Lower leg skin (tissue), 4 donors: ENCODE data around the gene DNAJB4. TPM values are rescaled to one million over a fixed set of nuclear protein-coding genes. Genes with fewer than 3 reads are reported as not detected.

Experiments used
- DNase-seq, 2 donors: peaks; one replicate each; pipeline ENCODE4 v3.0.0-alpha.2; 2019; ENCODE audit warnings: low spot score in 2 of 2
- H3K4me3 ChIP-seq: fragments of 200-600 bp; sonication (generic); 2 replicates; pipeline ENCODE4 v1.5.1; 2017; ENCODE audit warnings: mild to moderate bottlenecking, low read depth; ENCODE audit not compliant: poor library complexity, severe bottlenecking
- POLR2A ChIP-seq, 2 donors: fragments of 450-650 bp; IDR thresholded peaks; one replicate each; pipeline ENCODE4 v1.6.1; 2016 to 2017; ENCODE audit warnings: antibody characterized with exemption in 2 of 2, mild to moderate bottlenecking in 1 of 2, moderate library complexity in 1 of 2
- WGBS, 2 donors: methylation state at CpG; one replicate each; pipeline ENCODE4 v1.1.5; 2018; 5-methylcytosine and 5-hydroxymethylcytosine counted together
- intact Hi-C: fragments of 100-400 bp; cut with DNase I; formaldehyde crosslinking; loops from one replicate; pipeline ENCODE4 v1.15.0; 2023; ENCODE audit warnings: low total_unique reads
- total RNA-seq, 4 donors: library from RNA; depleted of rRNA; stranded (reverse); fragments of >200 nt; gene quantifications; one replicate each; pipeline ENCODE4 v1.1.0, GENCODE V29; 2016
- TF ChIP-seq, protein P1 (sequence below), 3 donors: fragments of 450-650 bp; IDR thresholded peaks; one replicate each; pipeline ENCODE4 v1.5.1; 2016; ENCODE audit warnings: antibody characterized with exemption in 3 of 3, mild to moderate bottlenecking in 3 of 3, moderate library complexity in 2 of 3

Gene DNAJB4
- total RNA-seq, 4 donors from 2014 or later, result 9.3 to 15.5 (median 13.6) TPM

DNA sequence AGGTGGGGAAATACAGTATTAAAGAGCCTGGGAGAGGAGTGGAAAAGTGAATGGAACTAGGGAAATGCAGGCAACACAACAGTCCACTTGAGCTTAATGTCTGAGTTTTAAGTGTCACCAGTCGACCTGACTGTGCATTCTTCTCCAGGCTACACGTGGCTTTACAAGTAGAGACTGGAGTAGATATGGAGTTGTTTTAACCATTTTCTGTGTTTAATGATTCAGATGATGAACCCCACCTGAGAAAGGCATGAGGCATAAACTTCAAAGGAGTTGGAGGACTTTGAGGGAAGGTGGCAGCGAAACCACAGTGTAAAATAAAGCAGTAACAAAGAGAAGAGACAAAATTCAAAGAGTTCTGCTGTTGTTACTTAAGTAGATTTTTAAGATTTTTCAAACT lies 38.4 kb upstream of the DNAJB4 start:
- WGBS, 2 donors, result 67 to 71% methylated on average over 3 of the region's 3 CpGs
- intact Hi-C loops, result no loop called here
- no peak overlapping the region for H3K4me3 ChIP-seq
- TF ChIP-seq, protein P1, sequence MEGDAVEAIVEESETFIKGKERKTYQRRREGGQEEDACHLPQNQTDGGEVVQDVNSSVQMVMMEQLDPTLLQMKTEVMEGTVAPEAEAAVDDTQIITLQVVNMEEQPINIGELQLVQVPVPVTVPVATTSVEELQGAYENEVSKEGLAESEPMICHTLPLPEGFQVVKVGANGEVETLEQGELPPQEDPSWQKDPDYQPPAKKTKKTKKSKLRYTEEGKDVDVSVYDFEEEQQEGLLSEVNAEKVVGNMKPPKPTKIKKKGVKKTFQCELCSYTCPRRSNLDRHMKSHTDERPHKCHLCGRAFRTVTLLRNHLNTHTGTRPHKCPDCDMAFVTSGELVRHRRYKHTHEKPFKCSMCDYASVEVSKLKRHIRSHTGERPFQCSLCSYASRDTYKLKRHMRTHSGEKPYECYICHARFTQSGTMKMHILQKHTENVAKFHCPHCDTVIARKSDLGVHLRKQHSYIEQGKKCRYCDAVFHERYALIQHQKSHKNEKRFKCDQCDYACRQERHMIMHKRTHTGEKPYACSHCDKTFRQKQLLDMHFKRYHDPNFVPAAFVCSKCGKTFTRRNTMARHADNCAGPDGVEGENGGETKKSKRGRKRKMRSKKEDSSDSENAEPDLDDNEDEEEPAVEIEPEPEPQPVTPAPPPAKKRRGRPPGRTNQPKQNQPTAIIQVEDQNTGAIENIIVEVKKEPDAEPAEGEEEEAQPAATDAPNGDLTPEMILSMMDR (IDR thresholded peaks at IDR 0.05), result no peak
- no peak for TF ChIP-seq POLR2A (IDR thresholded peaks at IDR 0.05)
- DNase-seq, result no peak

DNA sequence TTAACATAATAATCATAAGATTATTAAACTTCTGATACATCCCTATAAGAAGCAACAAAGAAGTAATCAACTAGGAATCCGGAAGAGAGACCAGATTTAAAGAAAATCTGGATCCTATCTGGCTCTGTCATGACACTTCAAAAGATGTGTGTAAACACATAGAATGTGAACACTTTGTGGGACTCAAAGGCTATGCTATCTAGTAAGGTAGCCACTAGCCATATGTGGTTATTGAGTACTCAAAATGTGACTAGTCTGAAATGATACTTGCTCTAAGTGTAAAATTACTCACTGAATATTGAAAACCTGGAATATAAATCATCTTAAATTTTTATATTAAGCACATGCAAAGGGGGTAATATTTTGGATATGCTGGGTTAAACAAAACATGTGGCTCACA lies 34.5 kb upstream of the DNAJB4 start:
- TF ChIP-seq, protein P1 (IDR thresholded peaks at IDR 0.05), result no peak
- TF ChIP-seq POLR2A (IDR thresholded peaks at IDR 0.05), result no peak
- 49 to 67% methylated on average over 1 of the region's 1 CpG for WGBS, 2 donors
- H3K4me3 ChIP-seq, result no peak overlapping the region
- no peak for DNase-seq
- intact Hi-C loops, result loop anchor here (10.0 kb wide), 1 partner anchor 145 kb away; no protein-coding TSS in a partner anchor

DNA sequence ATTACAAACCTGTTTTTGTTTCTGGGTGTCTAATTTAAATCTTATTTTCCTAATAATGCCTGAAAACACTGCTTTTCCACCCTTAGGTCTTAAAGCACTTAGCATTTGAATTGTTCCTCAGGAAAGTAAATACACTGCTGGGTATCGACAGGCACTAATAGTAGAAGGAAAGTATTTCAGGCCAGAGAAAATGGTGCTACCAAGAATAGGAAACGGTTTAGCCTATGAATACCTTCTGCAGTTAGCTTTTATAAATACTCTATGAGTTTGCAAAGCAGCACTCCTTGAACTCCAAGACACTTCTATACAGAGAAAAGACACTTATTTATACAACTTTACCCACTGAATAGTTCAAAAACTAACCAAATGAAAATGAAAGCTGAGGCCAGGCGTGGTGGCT lies 32.7 kb upstream of the DNAJB4 start:
- intact Hi-C loops, result loop anchor here (10.0 kb wide), 1 partner anchor 143 kb away; no protein-coding TSS in a partner anchor
- TF ChIP-seq, protein P1 (IDR thresholded peaks at IDR 0.05), result no peak
- H3K4me3 ChIP-seq, result no peak overlapping the region
- DNase-seq, result no peak
- 92 to 93% methylated on average over 3 of the region's 3 CpGs for WGBS, 2 donors

DNA sequence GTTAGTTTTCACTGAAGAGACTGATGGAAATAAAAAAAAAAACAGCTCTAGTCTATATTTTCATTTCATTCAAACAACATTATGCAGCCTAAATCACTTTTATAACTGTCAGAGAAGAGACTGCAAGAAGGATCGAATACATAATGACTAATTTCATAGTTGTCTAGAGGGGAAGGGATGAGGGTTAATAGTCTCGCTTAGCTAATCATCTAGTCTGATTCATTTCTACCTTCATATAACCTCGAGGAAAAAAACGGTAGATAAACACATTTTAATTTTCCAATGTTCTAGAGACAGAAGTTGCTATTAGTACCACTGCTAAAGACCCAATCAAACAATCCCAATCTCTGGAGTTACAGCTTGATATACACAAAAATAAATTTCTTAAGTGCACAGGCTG lies 29.4 kb upstream of the DNAJB4 start:
- no peak overlapping the region for H3K4me3 ChIP-seq
- DNase-seq, result no peak
- TF ChIP-seq POLR2A (IDR thresholded peaks at IDR 0.05), result no peak
- TF ChIP-seq, protein P1 (IDR thresholded peaks at IDR 0.05), result no peak
- WGBS, 2 donors, result 18% methylated on average over 4 of the region's 4 CpGs
- intact Hi-C loops, result loop anchor here (10.0 kb wide), 1 partner anchor 139 kb away; no protein-coding TSS in a partner anchor

DNA sequence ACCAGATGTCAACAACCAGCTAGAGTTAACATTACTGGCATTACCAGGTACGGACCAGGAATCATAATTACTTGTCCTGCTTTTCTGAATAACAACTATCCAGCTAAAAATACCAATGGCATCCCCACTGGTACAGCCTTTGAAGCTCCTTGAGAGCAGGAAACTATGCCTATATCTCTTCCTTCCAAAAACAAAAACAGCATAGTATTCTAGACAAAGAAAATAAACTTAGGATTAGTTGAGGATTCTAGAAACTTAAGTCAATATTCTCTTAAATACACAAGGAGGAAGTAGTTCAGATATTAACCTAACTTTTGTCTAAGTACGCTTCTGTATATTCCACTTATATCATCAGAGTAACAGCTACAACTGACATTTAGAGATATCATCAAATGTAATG lies 28.8 kb upstream of the DNAJB4 start:
- H3K4me3 ChIP-seq, result no peak overlapping the region
- no peak for DNase-seq
- intact Hi-C loops, result loop anchor here (10.0 kb wide), 1 partner anchor 139 kb away; no protein-coding TSS in a partner anchor
- 37 to 41% methylated on average over 2 of the region's 2 CpGs for WGBS, 2 donors
- TF ChIP-seq POLR2A (IDR thresholded peaks at IDR 0.05), result no peak
- TF ChIP-seq, protein P1 (IDR thresholded peaks at IDR 0.05), result no peak
